Fibroblast of lung (primary cell): ENCODE results near the gene RCN1.

Experiments used
- EZH2 ChIP-seq: IDR thresholded peaks from 2 replicates; pipeline ENCODE4 v1.5.1; 2012; ENCODE audit warnings: low read length, control low read depth, mild to moderate bottlenecking; ENCODE audit errors: missing control alignments
- TF ChIP-seq, protein P1 (sequence below), 2 donors: IDR thresholded peaks in 1 of 2; conservative IDR thresholded peaks in 1 of 2; 1 replicate in 1 of 2; 2 replicates in 1 of 2; pipeline ENCODE4 v1.5.1; 2011 to 2012; ENCODE audit warnings: low read length in 2 of 2, control low read depth in 1 of 2, inconsistent platforms in 1 of 2, low read depth in 1 of 2, mild to moderate bottlenecking in 1 of 2

DNA sequence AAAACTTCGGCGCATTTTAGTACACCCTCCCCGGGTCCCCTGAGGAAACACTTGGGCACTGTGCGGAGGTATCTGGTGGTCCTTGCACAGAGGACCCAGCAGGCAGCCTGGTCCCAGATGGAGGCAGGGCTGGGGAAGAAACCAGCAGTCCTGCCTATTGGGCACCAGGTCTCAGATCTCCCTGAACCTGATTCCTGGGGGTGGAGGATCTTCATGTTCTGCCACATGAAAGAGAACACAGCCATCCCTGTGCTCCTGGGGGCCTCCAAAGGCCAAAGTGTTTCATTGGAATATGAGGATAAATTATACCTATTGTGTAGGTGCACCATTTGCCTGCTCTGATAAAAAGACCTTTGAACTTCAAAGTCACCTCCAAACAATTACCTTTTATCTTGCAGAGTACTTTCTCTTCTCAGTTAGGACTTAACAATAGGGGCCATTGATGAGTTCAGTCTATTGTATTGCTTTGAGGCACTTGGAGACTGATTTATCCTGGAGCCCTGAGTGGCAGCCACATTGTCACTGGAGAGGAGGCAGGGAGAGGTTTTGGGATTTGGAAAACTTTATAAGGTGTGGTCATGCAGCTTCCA is 1.8 kb downstream of the RCN1 start:
- TF ChIP-seq, protein P1, sequence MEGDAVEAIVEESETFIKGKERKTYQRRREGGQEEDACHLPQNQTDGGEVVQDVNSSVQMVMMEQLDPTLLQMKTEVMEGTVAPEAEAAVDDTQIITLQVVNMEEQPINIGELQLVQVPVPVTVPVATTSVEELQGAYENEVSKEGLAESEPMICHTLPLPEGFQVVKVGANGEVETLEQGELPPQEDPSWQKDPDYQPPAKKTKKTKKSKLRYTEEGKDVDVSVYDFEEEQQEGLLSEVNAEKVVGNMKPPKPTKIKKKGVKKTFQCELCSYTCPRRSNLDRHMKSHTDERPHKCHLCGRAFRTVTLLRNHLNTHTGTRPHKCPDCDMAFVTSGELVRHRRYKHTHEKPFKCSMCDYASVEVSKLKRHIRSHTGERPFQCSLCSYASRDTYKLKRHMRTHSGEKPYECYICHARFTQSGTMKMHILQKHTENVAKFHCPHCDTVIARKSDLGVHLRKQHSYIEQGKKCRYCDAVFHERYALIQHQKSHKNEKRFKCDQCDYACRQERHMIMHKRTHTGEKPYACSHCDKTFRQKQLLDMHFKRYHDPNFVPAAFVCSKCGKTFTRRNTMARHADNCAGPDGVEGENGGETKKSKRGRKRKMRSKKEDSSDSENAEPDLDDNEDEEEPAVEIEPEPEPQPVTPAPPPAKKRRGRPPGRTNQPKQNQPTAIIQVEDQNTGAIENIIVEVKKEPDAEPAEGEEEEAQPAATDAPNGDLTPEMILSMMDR (conservative IDR thresholded peaks at IDR 0.05 in 1 of 2, IDR thresholded peaks at IDR 0.05 in 1 of 2; ENCODE audit: low read depth in 1 of 2, low read length in 2 of 2): no peak
- TF ChIP-seq EZH2: no peak
